ENCODE data around the gene PCBP1.

PCBP1 gene

GRCh38 chr2:70086838-70087701, at the start of gene PCBP1:
Gene PCBP1 (plus strand): TSS chr2:70087477. CDS start chr2:70087744, 267 bp downstream.
- H3K4me1 ChIP-seq (ENCODE audit: low read depth, poor library complexity, severe bottlenecking), result peaks cover 47% of the 10 kb centered on the region
- TF ChIP-seq CTCF (conservative IDR thresholded peaks at IDR 0.05; ENCODE audit: low read depth, low read length), result no peak
- peak within 1 kb of the TSS; percentile 73 for H2AFZ ChIP-seq (ENCODE audit: low read depth)
- H3K4me2 ChIP-seq, result peak within 1 kb of the TSS; percentile 100
- H3K27ac ChIP-seq, result peak within 1 kb of the TSS; percentile 100
- H3K9ac ChIP-seq, result peak within 1 kb of the TSS; percentile 100
- peaks cover 4% of the 10 kb centered on the region; the same call in 1 of the 2 replicates for H3K36me3 ChIP-seq (ENCODE audit: insufficient read depth)
- peak within 1 kb of the TSS; percentile 96 for H3K4me3 ChIP-seq (IDR thresholded peaks at IDR 0.05; ENCODE audit: insufficient read depth, low read depth, low read length)
- H3K79me2 ChIP-seq (ENCODE audit: insufficient read depth, low read depth), result peaks cover 35% of the 10 kb centered on the region
- no peaks in the 10 kb centered on the region for H4K20me1 ChIP-seq (ENCODE audit: insufficient read depth)
- no peaks in the 10 kb centered on the region for H3K27me3 ChIP-seq (ENCODE audit: insufficient read depth, low read depth)

GRCh38 chr2:70039366-70039765, 47.9 kb upstream of the PCBP1 start:
- no peaks in the 10 kb centered on the region for H3K36me3 ChIP-seq (ENCODE audit: insufficient read depth)
- no peaks in the 10 kb centered on the region for H3K4me1 ChIP-seq (ENCODE audit: low read depth, poor library complexity, severe bottlenecking)

GRCh38 chr2:70041663-70042062, 45.6 kb upstream of the PCBP1 start:
- no peak overlapping the region for H3K27ac ChIP-seq
- no peak overlapping the region for H3K4me3 ChIP-seq (IDR thresholded peaks at IDR 0.05; ENCODE audit: insufficient read depth, low read depth, low read length)
- TF ChIP-seq CTCF (conservative IDR thresholded peaks at IDR 0.05; ENCODE audit: low read depth, low read length), result no peak
- H3K4me2 ChIP-seq, result no peak overlapping the region
- H3K79me2 ChIP-seq (ENCODE audit: insufficient read depth, low read depth), result no peaks in the 10 kb centered on the region
- no peaks in the 10 kb centered on the region for H4K20me1 ChIP-seq (ENCODE audit: insufficient read depth)
- H3K27me3 ChIP-seq (ENCODE audit: insufficient read depth, low read depth), result no peaks in the 10 kb centered on the region
- H2AFZ ChIP-seq (ENCODE audit: low read depth), result no peak overlapping the region
- H3K4me1 ChIP-seq (ENCODE audit: low read depth, poor library complexity, severe bottlenecking), result no peaks in the 10 kb centered on the region
- no peak overlapping the region for H3K9ac ChIP-seq
- no peaks in the 10 kb centered on the region for H3K36me3 ChIP-seq (ENCODE audit: insufficient read depth)

More at GRCh38 chr2:70039366-70039765, 47.9 kb upstream of the PCBP1 start:
- H4K20me1 ChIP-seq (ENCODE audit: insufficient read depth), result no peaks in the 10 kb centered on the region
- H2AFZ ChIP-seq (ENCODE audit: low read depth), result no peak overlapping the region
- H3K4me3 ChIP-seq (IDR thresholded peaks at IDR 0.05; ENCODE audit: insufficient read depth, low read depth, low read length), result no peak overlapping the region
- no peak overlapping the region for H3K9ac ChIP-seq
- H3K79me2 ChIP-seq (ENCODE audit: insufficient read depth, low read depth), result no peaks in the 10 kb centered on the region
- no peaks in the 10 kb centered on the region for H3K27me3 ChIP-seq (ENCODE audit: insufficient read depth, low read depth)
- no peak overlapping the region for H3K27ac ChIP-seq
- no peak for TF ChIP-seq CTCF (conservative IDR thresholded peaks at IDR 0.05; ENCODE audit: low read depth, low read length)
- H3K4me2 ChIP-seq, result no peak overlapping the region

- Histone ChIP-seq H3K79me2 (ENCODE audit: insufficient read depth, low read depth) (no peaks in the 10 kb centered on the region), H3K9ac (no peak overlapping the region), H2AFZ (ENCODE audit: low read depth) (no peak overlapping the region), H4K20me1 (ENCODE audit: insufficient read depth) (no peaks in the 10 kb centered on the region), H3K36me3 (ENCODE audit: insufficient read depth) (no peaks in the 10 kb centered on the region), H3K4me3 (IDR thresholded peaks at IDR 0.05; ENCODE audit: insufficient read depth, low read depth, low read length) (no peak overlapping the region), H3K4me2 (no peak overlapping the region), H3K27ac (no peak overlapping the region), H3K4me1 (ENCODE audit: low read depth, poor library complexity, severe bottlenecking) (no peaks in the 10 kb centered on the region), H3K27me3 (ENCODE audit: insufficient read depth, low read depth) (no peaks in the 10 kb centered on the region)
- no peak for TF ChIP-seq CTCF (conservative IDR thresholded peaks at IDR 0.05; ENCODE audit: low read depth, low read length)
Measured at GRCh38 chr2:70042246-70042645, 45.0 kb upstream of the PCBP1 start.
